Globus pallidus (tissue), 1 donor: ENCODE measurements around the gene ARID1A.

Source experiments
- DNase-seq: peaks from one replicate; pipeline ENCODE4 v3.0.0-alpha.2; 2015; ENCODE audit warnings: low spot score

Gene ARID1A

DNA sequence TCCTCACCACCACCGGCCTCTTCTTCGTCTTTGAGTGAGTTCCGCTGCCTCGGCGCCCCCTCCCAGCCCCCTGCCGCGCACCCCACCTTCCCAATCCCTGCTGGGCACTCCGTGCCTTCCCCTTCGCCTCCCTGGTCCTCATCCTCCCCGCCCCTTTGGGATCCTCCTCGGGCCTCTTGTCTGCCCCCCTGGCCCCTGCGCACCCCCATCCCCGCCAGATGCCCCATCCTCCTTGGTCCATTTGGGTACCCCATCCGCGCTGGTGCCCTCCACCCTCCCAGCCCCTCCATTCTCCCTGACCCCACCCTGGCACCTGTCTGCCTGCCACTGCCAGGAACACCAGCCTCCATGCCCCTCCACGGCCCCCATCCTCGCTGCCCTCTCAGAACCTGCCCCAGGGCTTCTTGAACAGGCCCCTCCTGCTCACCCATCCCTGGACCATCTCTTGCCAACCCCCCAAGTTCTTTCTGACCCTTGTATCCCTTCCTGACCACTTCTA is 131.3 kb downstream of the ARID1A start:
- DNase-seq, result no peak

DNA sequence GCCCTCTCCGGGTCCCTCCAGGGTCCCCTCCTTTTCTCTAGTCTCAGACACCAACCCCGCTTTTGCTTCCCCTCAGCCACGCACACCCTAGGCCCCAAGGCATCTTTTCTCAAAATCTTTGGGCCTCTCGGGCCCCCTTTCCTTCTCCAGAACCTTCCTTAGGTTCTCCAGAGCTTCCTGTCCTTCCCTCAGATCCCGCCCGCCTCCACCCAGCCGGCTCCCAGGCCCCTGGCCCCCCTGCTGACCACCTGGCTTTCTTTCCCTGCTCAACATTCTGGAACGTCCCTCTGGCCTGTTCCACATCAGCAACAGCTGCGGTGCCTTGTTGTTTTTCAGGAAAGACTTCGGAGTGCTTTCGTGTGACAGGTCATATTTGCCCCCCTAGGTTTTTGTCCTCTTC is 131.8 kb downstream of the ARID1A start:
- no peak for DNase-seq

DNA sequence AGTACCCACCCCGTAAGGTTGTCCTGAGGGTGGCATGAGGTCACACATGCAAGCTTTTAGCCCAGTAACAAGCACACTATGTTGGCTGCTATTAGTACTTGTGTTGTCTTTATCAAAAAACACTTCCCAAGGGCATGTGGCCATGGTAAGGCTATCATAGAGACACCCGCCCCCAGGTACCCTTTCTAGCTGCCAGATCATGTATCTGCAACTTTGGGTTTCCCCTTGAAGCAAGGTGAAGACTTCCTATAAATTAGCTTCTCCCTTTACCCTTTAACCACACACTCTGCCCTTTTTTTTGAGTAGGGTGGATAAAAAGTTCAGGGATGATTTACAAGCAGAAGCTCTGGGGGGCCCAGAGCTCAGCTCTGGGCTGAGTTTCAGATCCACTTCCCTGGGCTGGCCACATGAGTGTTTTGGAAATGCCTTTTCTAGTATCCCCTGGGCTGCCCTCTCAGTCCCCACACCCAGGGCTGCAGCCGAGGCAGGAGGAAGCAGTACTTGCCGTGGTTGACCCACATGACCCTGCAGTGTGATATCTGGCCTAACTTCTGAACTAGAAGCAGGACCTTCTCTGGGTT is 132.7 kb downstream of the ARID1A start:
- peak; percentile 51 for DNase-seq

DNA sequence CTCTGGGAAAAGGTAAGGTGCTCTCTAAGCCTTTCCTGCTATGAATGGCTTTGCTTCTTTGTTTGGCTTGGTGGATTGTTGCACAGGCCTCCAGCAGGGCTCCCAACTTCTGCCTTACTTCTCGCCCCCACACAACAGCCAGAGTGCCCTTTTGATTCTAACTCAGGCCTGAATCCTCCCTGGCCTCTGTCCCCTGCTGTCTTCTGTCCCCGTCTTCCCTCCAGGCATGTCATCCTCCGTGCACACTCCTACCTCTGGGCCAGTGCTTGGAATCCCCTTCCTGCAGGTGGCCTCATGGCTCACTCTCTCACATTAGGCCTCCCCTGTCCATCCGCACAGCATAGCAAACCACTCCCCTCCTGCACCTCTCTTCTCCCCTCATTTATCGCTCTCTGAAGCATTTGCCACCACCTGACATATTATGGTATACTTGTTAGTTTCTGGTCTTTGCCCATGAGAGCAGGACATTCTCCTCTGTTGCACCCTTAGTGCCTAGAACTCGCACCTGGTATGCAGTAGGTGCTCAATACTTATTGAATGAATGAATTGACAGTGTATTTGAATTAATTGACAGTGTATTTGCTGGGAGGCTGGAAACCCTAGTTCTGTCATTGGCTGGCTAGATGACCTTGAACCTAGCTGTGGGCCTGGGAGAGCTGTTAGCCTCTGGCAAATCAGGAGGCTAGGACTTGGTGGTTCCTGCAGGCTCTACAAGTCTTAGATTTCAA is 133.5 kb downstream of the ARID1A start:
- DNase-seq, result no peak

GRCh38 chr1:26831059-26831458 is 135.2 kb downstream of the ARID1A start:
- no peak for DNase-seq
